ENCODE data around the gene OR2L2.

OR2L2 gene

GRCh38 chr1:248029770-248030169 is at the start of gene OR2L2:
OR2L2 (plus strand) TSS chr1:248030070; CDS start chr1:248038268, 8,198 bp downstream.
- H3K27ac ChIP-seq = no peak within 1 kb of the TSS
- TF ChIP-seq, protein P1, sequence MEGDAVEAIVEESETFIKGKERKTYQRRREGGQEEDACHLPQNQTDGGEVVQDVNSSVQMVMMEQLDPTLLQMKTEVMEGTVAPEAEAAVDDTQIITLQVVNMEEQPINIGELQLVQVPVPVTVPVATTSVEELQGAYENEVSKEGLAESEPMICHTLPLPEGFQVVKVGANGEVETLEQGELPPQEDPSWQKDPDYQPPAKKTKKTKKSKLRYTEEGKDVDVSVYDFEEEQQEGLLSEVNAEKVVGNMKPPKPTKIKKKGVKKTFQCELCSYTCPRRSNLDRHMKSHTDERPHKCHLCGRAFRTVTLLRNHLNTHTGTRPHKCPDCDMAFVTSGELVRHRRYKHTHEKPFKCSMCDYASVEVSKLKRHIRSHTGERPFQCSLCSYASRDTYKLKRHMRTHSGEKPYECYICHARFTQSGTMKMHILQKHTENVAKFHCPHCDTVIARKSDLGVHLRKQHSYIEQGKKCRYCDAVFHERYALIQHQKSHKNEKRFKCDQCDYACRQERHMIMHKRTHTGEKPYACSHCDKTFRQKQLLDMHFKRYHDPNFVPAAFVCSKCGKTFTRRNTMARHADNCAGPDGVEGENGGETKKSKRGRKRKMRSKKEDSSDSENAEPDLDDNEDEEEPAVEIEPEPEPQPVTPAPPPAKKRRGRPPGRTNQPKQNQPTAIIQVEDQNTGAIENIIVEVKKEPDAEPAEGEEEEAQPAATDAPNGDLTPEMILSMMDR (conservative IDR thresholded peaks at IDR 0.05) = no peak

GRCh38 chr1:247992986-247993385 is 36.9 kb upstream of the OR2L2 start:
- TF ChIP-seq, protein P1 (conservative IDR thresholded peaks at IDR 0.05) = no peak
- TF ChIP-seq ZFX (IDR thresholded peaks at IDR 0.05) = no peak
- H3K27ac ChIP-seq = no peak overlapping the region

GRCh38 chr1:247998811-247999210 is 31.1 kb upstream of the OR2L2 start:
- TF ChIP-seq, protein P1 (conservative IDR thresholded peaks at IDR 0.05) = no peak
- no peak for TF ChIP-seq ZFX (IDR thresholded peaks at IDR 0.05)
- H3K27ac ChIP-seq = no peak overlapping the region

DNA sequence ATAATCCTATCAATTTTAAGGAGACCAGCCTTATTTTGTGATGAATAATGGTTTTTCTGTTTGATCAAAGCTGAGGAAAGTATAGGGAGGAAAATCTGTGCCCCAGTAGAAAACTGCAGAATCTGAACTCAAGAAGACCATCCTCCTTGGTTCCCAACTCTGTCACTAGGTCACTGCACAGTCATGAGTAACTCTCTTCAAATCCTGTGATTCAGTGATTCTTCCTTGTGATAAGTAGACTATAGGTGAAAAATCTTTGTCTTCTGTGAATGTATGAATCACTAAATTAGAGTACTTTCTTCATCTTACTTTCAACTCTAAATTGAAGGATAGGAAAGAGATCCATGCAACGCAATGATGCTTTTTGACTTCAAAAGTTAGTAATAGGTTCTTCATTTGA is 29.7 kb upstream of the OR2L2 start:
- no peak overlapping the region for H3K27ac ChIP-seq
- TF ChIP-seq, protein P1 (conservative IDR thresholded peaks at IDR 0.05) = no peak
- no peak for TF ChIP-seq ZFX (IDR thresholded peaks at IDR 0.05)

DNA sequence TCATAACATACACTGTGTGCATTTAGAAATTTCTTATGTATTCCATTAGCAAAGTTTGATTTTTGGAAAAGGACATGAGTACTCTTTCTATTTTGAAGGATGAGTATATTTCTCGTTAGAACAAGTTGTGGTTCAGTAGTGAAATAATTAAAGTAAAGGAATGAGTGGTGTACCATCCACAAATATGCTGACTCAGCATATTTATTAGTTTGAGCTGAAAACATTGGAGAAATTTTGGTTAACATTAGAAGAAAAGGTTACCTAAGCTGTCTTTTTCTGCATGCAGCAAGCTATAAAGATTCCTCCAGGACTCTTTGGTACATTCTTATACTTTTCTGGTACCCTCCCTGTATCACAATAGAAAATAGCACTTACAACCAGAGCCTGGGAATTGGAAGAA is 22.1 kb upstream of the OR2L2 start:
- H3K27ac ChIP-seq = no peak overlapping the region
- no peak for TF ChIP-seq ZFX (IDR thresholded peaks at IDR 0.05)
- TF ChIP-seq, protein P1 (conservative IDR thresholded peaks at IDR 0.05) = no peak

GRCh38 chr1:248009681-248010080 is 20.2 kb upstream of the OR2L2 start:
- no peak for TF ChIP-seq ZFX (IDR thresholded peaks at IDR 0.05)
- TF ChIP-seq, protein P1 (conservative IDR thresholded peaks at IDR 0.05) = no peak
- no peak overlapping the region for H3K27ac ChIP-seq

GRCh38 chr1:248013229-248013710 is 16.6 kb upstream of the OR2L2 start, which contains the start of gene OR2L5:
OR2L5 (plus strand) TSS chr1:248013660; CDS start chr1:248021948, 8,288 bp downstream.
- H3K27ac ChIP-seq = no peak within 1 kb of the TSS
- no peak for TF ChIP-seq ZFX (IDR thresholded peaks at IDR 0.05)
- TF ChIP-seq, protein P1 (conservative IDR thresholded peaks at IDR 0.05) = no peak
